Raji (cell line): Measurements from ENCODE around the gene PCDHGB4.

Experiments
- POLR2A ChIP-seq: IDR thresholded peaks from 2 replicates; pipeline ENCODE4 v1.6.1; 2011; ENCODE audit warnings: low read depth, low read length, control low read depth; ENCODE audit not compliant: insufficient read depth

The PCDHGB4 gene

GRCh38 chr5:141363952-141364660, 23.4 kb upstream of the PCDHGB4 start, which contains the start of gene PCDHGA5:
Gene PCDHGA5, plus strand, starts transcription at chr5:141364162. Its CDS starts 169 bp downstream, at chr5:141364331.
- no peak for TF ChIP-seq POLR2A

GRCh38 chr5:141366016-141366896, 21.2 kb upstream of the PCDHGB4 start:
- TF ChIP-seq POLR2A, result no peak

- TF ChIP-seq POLR2A, result no peak
Observed at GRCh38 chr5:141369994-141370848, 17.3 kb upstream of the PCDHGB4 start, which contains the start of gene PCDHGB3. Gene PCDHGB3, plus strand, starts transcription at chr5:141370242. Its CDS starts 153 bp downstream, at chr5:141370395.

GRCh38 chr5:141371572-141372475, 15.7 kb upstream of the PCDHGB4 start:
- TF ChIP-seq POLR2A, result no peak

DNA sequence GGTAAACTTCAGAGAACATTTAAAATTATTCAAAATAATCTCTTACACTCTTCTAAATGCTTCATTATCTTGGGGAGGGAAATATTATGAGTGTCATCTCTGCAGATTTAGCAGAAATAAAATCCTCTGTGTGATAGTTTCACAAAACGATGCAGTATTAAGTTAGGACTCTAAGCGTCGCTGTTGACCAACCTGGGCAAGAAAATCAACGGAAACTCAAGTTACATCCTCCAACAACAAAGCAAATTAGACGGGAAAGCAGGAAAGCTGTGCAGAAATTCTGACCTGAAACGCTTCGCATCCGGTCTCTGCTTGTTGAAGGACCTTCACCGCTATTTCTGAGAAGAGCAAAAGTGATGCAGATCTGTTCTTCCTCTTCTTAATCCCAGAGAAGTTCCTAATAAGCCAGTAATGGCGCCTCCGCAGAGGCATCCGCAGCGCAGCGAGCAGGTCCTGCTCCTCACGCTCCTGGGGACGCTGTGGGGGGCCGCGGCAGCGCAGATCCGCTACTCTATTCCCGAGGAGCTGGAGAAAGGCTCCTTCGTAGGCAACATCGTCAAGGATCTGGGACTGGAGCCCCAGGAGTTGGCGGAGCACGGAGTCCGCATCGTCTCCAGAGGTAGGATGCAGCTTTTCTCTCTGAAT, 13.7 kb upstream of the PCDHGB4 start, which contains the start of gene PCDHGA6:
TSS of gene PCDHGA6 (plus strand) at position 219 of the 645 bp plus-strand sequence. CDS start at position 412, 193 bp downstream.
- TF ChIP-seq POLR2A, result no peak

GRCh38 chr5:141374627-141375026, 12.9 kb upstream of the PCDHGB4 start:
- no peak for TF ChIP-seq POLR2A

- TF ChIP-seq POLR2A, result no peak
Observed at GRCh38 chr5:141382469-141383294, 4.8 kb upstream of the PCDHGB4 start, which contains the start of gene PCDHGA7. Gene PCDHGA7, plus strand, starts transcription at chr5:141382742. Its CDS starts 158 bp downstream, at chr5:141382900.

DNA sequence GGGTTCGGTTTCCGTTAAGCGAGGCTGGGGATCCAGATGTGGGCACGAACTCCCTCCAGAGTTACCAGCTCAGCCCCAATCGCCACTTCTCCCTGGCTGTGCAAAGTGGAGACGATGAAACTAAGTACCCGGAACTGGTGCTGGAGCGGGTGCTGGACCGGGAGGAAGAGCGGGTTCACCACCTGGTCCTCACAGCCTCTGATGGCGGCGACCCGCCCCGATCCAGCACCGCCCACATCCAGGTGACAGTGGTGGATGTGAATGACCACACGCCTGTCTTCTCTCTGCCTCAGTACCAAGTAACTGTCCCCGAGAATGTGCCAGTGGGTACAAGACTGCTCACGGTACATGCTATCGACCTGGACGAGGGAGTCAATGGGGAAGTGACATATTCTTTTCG, 4.2 kb upstream of the PCDHGB4 start:
- TF ChIP-seq POLR2A, result no peak

- TF ChIP-seq POLR2A, result no peak
Observed at GRCh38 chr5:141384471-141385267, 2.8 kb upstream of the PCDHGB4 start.

GRCh38 chr5:141388661-141389060, 1.2 kb downstream of the PCDHGB4 start:
- no peak for TF ChIP-seq POLR2A

DNA sequence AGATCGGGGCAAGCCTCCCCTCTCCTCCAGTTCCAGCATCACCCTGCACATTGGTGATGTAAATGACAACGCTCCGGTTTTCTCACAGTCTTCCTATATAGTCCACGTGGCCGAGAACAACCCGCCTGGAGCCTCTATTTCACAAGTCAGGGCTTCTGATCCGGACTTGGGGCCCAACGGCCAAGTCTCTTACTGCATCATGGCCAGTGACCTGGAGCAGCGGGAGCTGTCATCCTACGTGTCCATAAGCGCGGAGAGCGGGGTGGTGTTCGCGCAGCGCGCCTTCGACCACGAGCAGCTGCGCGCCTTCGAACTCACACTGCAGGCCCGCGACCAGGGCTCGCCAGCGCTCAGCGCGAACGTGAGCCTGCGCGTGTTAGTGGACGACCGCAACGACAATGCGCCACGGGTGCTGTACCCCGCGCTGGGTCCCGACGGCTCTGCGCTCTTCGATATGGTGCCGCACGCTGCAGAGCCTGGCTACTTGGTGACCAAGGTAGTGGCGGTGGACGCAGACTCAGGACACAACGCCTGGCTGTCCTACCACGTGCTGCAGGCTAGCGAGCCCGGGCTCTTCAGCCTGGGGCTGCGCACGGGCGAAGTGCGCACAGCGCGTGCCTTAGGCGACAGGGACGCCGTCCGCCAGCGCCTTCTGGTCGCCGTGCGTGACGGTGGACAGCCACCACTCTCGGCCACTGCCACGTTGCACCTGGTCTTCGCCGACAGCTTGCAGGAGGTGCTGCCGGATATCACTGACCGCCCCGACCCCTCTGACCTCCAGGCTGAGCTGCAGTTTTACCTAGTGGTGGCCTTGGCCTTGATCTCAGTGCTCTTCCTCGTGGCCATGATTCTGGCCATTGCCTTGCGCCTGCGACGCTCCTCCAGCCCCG, 1.9 kb downstream of the PCDHGB4 start:
- TF ChIP-seq POLR2A, result no peak
